IMR-90 (cell line): ENCODE results near the gene YARS2. TPM values are rescaled to one million over a fixed set of nuclear protein-coding genes. Genes with fewer than 3 reads are reported as not detected.

Experiments used
- ATAC-seq: fragments of 200-7000 bp; cut with Tn5 transposase; 2 replicates; pipeline ENCODE4 v1.9.1; 2020; ENCODE audit warnings: low read depth, mild to moderate bottlenecking, moderate library complexity
- BruUV-seq: library from RNA; stranded (reverse); fragments of 400-500 nt; replicated peaks from 2 replicates; lab custom pipeline; 2021; lab: Mats Ljungman, UMichigan
- CTCF ChIA-PET: fragments of 300-600 bp; formaldehyde crosslinking; extraction: SDS; loops from one replicate; lab custom pipeline; 2021; ENCODE audit warnings: antibody characterized with exemption; lab: Yijun Ruan, JAX
- POLR2A ChIA-PET: fragments of 300-600 bp; sonication (Branson Sonifier 250); formaldehyde crosslinking; loops from one replicate; lab custom pipeline; 2022; ENCODE audit warnings: antibody characterized with exemption; ENCODE audit not compliant: unreplicated experiment; lab: Charles Lee
- DNase-seq: peaks from one replicate; pipeline ENCODE4 v3.0.0; 2013
- H2AFZ ChIP-seq: replicated peaks from 2 replicates; pipeline ENCODE3; 2013; ENCODE audit warnings: low read length, mild to moderate bottlenecking; ENCODE audit not compliant: poor library complexity
- H2AK5ac ChIP-seq: 2 replicates; pipeline ENCODE4 v1.6.1; 2013; ENCODE audit warnings: low read depth, low read length, inconsistent platforms
- H2AK9ac ChIP-seq: replicated peaks from 2 replicates; pipeline ENCODE3; 2013; ENCODE audit warnings: mild to moderate bottlenecking, low read depth, low read length, moderate library complexity; ENCODE audit not compliant: poor library complexity
- H2BK120ac ChIP-seq: 2 replicates; pipeline ENCODE4 v1.6.1; 2013; ENCODE audit warnings: low read depth, low read length, inconsistent platforms
- H2BK15ac ChIP-seq: 3 replicates; pipeline ENCODE4 v1.6.1; 2013; ENCODE audit warnings: low read depth, low read length, inconsistent platforms
- H2BK20ac ChIP-seq: 2 replicates; pipeline ENCODE4 v1.6.1; 2013; ENCODE audit warnings: low read depth, mild to moderate bottlenecking, inconsistent platforms, low read length, moderate library complexity
- H2BK5ac ChIP-seq: 2 replicates; pipeline ENCODE4 v1.6.1; 2013; ENCODE audit warnings: mild to moderate bottlenecking, low read depth, low read length, inconsistent platforms; ENCODE audit not compliant: poor library complexity, severe bottlenecking
- H3K14ac ChIP-seq: replicated peaks from 2 replicates; pipeline ENCODE4 v1.6.1; 2013; ENCODE audit warnings: low read depth, low read length, inconsistent platforms
- H3K18ac ChIP-seq: 2 replicates; pipeline ENCODE4 v1.6.1; 2013; ENCODE audit warnings: low read depth, low read length, control low read depth
- H3K23ac ChIP-seq: 2 replicates; pipeline ENCODE4 v1.6.1; 2013; ENCODE audit warnings: low read depth, low read length, inconsistent platforms
- H3K27ac ChIP-seq: 2 replicates; pipeline ENCODE4 v1.5.1; 2013; ENCODE audit warnings: mild to moderate bottlenecking, control low read depth, low read length; ENCODE audit not compliant: insufficient read depth
- H3K27me3 ChIP-seq: 2 replicates; pipeline ENCODE4 v1.6.1; 2013; ENCODE audit warnings: low read length; ENCODE audit not compliant: control insufficient read depth, insufficient read depth
- H3K36me3 ChIP-seq: 2 replicates; pipeline ENCODE4 v1.6.1; 2013; ENCODE audit warnings: low read length, mixed read lengths; ENCODE audit not compliant: control insufficient read depth, insufficient read depth
- H3K4ac ChIP-seq: 2 replicates; pipeline ENCODE4 v1.6.1; 2013; ENCODE audit warnings: low read depth, low read length, inconsistent platforms
- H3K4me1 ChIP-seq: 2 replicates; pipeline ENCODE4 v1.6.1; 2013; ENCODE audit warnings: low read length, mixed read lengths; ENCODE audit not compliant: control insufficient read depth, insufficient read depth
- H3K4me2 ChIP-seq: 2 replicates; pipeline ENCODE4 v1.6.1; 2013; ENCODE audit warnings: low read depth, mild to moderate bottlenecking, control low read depth, low read length, moderate library complexity
- H3K4me3 ChIP-seq: 2 replicates; pipeline ENCODE4 v1.5.1; 2013; ENCODE audit warnings: low read depth, mild to moderate bottlenecking, control low read depth, low read length, moderate library complexity; ENCODE audit not compliant: insufficient read depth
- H3K56ac ChIP-seq: 2 replicates; pipeline ENCODE4 v1.6.1; 2013; ENCODE audit warnings: low read length, inconsistent platforms; ENCODE audit not compliant: insufficient read depth; ENCODE audit errors: extremely low read depth
- H3K79me1 ChIP-seq, 2 experiments: 2 replicates each; pipeline ENCODE4 v1.6.1; 2013; ENCODE audit warnings: low read length in 2 of 2, inconsistent platforms in 1 of 2, low read depth in 1 of 2
- H3K9ac ChIP-seq: 2 replicates; pipeline ENCODE4 v1.6.1; 2013; ENCODE audit warnings: low read depth, low read length, control low read depth
- H3K9me1 ChIP-seq: 2 replicates; pipeline ENCODE4 v1.6.1; 2013; ENCODE audit warnings: low read length, inconsistent platforms; ENCODE audit not compliant: insufficient read depth
- H3K9me3 ChIP-seq: 2 replicates; pipeline ENCODE4 v1.6.1; 2013; ENCODE audit warnings: low read length; ENCODE audit not compliant: control insufficient read depth, insufficient read depth
- H4K20me1 ChIP-seq: 2 replicates; pipeline ENCODE4 v1.6.1; 2013; ENCODE audit warnings: low read length, inconsistent platforms; ENCODE audit not compliant: insufficient read depth
- H4K5ac ChIP-seq: 2 replicates; pipeline ENCODE4 v1.6.1; 2013; ENCODE audit warnings: mild to moderate bottlenecking, low read depth, low read length, control low read depth
- H4K8ac ChIP-seq, 2 experiments: 2 replicates each; pipeline ENCODE4 v1.6.1; 2013; ENCODE audit warnings: low read depth in 2 of 2, low read length in 2 of 2, control low read depth in 1 of 2, inconsistent platforms in 1 of 2
- H4K91ac ChIP-seq: 2 replicates; pipeline ENCODE4 v1.6.1; 2013; ENCODE audit warnings: low read depth, low read length, inconsistent platforms; ENCODE audit not compliant: insufficient read depth
- CEBPB ChIP-seq: IDR thresholded peaks from 2 replicates; pipeline ENCODE4 v1.6.1; 2012; ENCODE audit warnings: low read depth, low read length, improper control_type of control experiment
- CHD1 ChIP-seq: IDR thresholded peaks from 2 replicates; pipeline ENCODE4 v1.6.1; 2012; ENCODE audit warnings: low read depth, low read length, improper control_type of control experiment
- CTCF ChIP-seq: conservative IDR thresholded peaks from 2 replicates; pipeline ENCODE4 v1.5.1; 2012; ENCODE audit warnings: mild to moderate bottlenecking, low read depth, low read length, improper control_type of control experiment
- FOS ChIP-seq: fragments of 150-350 bp; IDR thresholded peaks from 2 replicates; pipeline ENCODE4 v1.6.1; 2016; ENCODE audit warnings: low read depth, low read length
- MAFK ChIP-seq: IDR thresholded peaks from 2 replicates; pipeline ENCODE4 v1.6.1; 2012; ENCODE audit warnings: low read depth, low read length, improper control_type of control experiment
- MAZ ChIP-seq: IDR thresholded peaks from 2 replicates; pipeline ENCODE4 v1.6.1; 2012; ENCODE audit warnings: low read depth, mild to moderate bottlenecking, low read length, improper control_type of control experiment, moderate library complexity, borderline replicate concordance
- MXI1 ChIP-seq: IDR thresholded peaks from 2 replicates; pipeline ENCODE4 v1.6.1; 2012; ENCODE audit warnings: low read depth, mild to moderate bottlenecking, low read length, moderate library complexity, borderline replicate concordance
- NFE2L2 ChIP-seq: fragments of 150-350 bp; IDR thresholded peaks from 2 replicates; pipeline ENCODE4 v1.6.1; 2016; ENCODE audit warnings: low read depth, mild to moderate bottlenecking, low read length
- RAD21 ChIP-seq: IDR thresholded peaks from 2 replicates; pipeline ENCODE4 v1.6.1; 2012; ENCODE audit warnings: low read length, improper control_type of control experiment
- RCOR1 ChIP-seq: IDR thresholded peaks from 2 replicates; pipeline ENCODE4 v1.6.1; 2012; ENCODE audit warnings: mild to moderate bottlenecking, low read length, improper control_type of control experiment; ENCODE audit not compliant: insufficient replicate concordance
- RFX5 ChIP-seq: IDR thresholded peaks from 2 replicates; pipeline ENCODE4 v1.8.0; 2012; ENCODE audit warnings: low read depth, mild to moderate bottlenecking, low read length, moderate library complexity
- SMC3 ChIP-seq: fragments of 150-350 bp; IDR thresholded peaks from 2 replicates; pipeline ENCODE4 v1.6.1; 2016; ENCODE audit warnings: low read depth, mild to moderate bottlenecking, antibody characterized with exemption, low read length, moderate library complexity
- USF2 ChIP-seq: fragments of 150-350 bp; IDR thresholded peaks from 2 replicates; pipeline ENCODE4 v1.6.1; 2017; ENCODE audit warnings: mild to moderate bottlenecking, antibody characterized with exemption, low read length, low read depth
- WGBS, 2 experiments: methylation state at CpG; one replicate each; pipeline versions ENCODE4 v1.1.5 to v1.1.7; 2013; ENCODE audit warnings: missing lambda C conversion rate in 2 of 2; ENCODE audit not compliant: insufficient read length in 1 of 2; ENCODE audit errors: extremely low coverage in 2 of 2; 5-methylcytosine and 5-hydroxymethylcytosine counted together
- dilution Hi-C: fragments of 300-500 bp; cut with HindIII; formaldehyde crosslinking; loops from one replicate; pipeline ENCODE4 v1.14.3; 2018; ENCODE audit warnings: low sequenced_read_pairs; ENCODE audit not compliant: unreplicated experiment
- in situ Hi-C: fragments of 300-500 bp; cut with MboI; formaldehyde crosslinking; loops from 3 replicates; pipeline ENCODE4 v1.14.3; 2019; ENCODE audit warnings: low sequenced_read_pairs, inconsistent platforms, mixed read lengths
- intact Hi-C: fragments of 100-400 bp; cut with micrococcal nuclease; formaldehyde crosslinking; loops from 2 replicates; pipeline ENCODE4 v1.10.0; 2022
- polyA plus RNA-seq, 3 experiments: library from polyadenylated mRNA; depleted of rRNA; stranded (reverse); fragments of >200 nt; gene quantifications; 2 replicates each; pipeline ENCODE4 v1.2.3, GENCODE V29; 2012; ENCODE audit warnings: low replicate concordance in 1 of 3
- total RNA-seq: library from RNA; depleted of rRNA; stranded (reverse); fragments of >200 nt; gene quantifications from 2 replicates; pipeline ENCODE4 v1.2.3, GENCODE V29; 2012
- TF ChIP-seq, protein P1 (sequence below): fragments of 150-350 bp; IDR thresholded peaks from 2 replicates; pipeline ENCODE4 v1.6.1; 2016; ENCODE audit warnings: low read depth, mild to moderate bottlenecking, low read length, moderate library complexity, borderline replicate concordance

Gene YARS2
- total and polyA plus RNA-seq, 2 of the 4 experiments (the other 2 are of a cell fraction): 15.3 to 26.9 TPM

- no peak overlapping the region for H2BK20ac ChIP-seq
- no peak overlapping the region for H3K4me2 ChIP-seq
- no peak for ATAC-seq
- no peak overlapping the region for H4K8ac ChIP-seq
- in situ Hi-C loops (no loop called here), dilution Hi-C loops (no loop called here), intact Hi-C loops (no loop called here)
- no peaks in the 10 kb centered on the region for H3K4me1 ChIP-seq
- no peak overlapping the region for H2BK120ac ChIP-seq
- H3K14ac ChIP-seq: no peak overlapping the region
- H3K36me3 ChIP-seq: no peaks in the 10 kb centered on the region
- H3K9ac ChIP-seq: no peak overlapping the region
- H4K91ac ChIP-seq: no peak overlapping the region
- no peaks in the 10 kb centered on the region for H3K9me1 ChIP-seq
- no peak overlapping the region for H3K4me3 ChIP-seq
- H3K23ac ChIP-seq: no peak overlapping the region
- H4K20me1 ChIP-seq: no peaks in the 10 kb centered on the region
- no peak overlapping the region for H3K18ac ChIP-seq
- no peak overlapping the region for H3K56ac ChIP-seq
- CTCF ChIA-PET: no interaction called here
- no peak overlapping the region for H2BK15ac ChIP-seq
- no peak overlapping the region for H3K27ac ChIP-seq
- 0% methylated on average over 1 of the region's 2 CpGs; no CpG with 5 or more reads in 1 of the 2 experiments for WGBS, 2 experiments
- H4K5ac ChIP-seq: no peak overlapping the region
- no peak overlapping the region for H3K4ac ChIP-seq
- no peaks in the 10 kb centered on the region for H3K9me3 ChIP-seq
- H2AK9ac ChIP-seq: no peak overlapping the region
- POLR2A ChIA-PET: no interaction called here
- no peak for TF ChIP-seq RAD21
- no peak for TF ChIP-seq MAZ
- no peak for TF ChIP-seq CTCF
- TF ChIP-seq CEBPB: no peak
- no peak for TF ChIP-seq CHD1
- no peak for TF ChIP-seq FOS
- TF ChIP-seq USF2: no peak
- no peak for TF ChIP-seq NFE2L2
- no peak for TF ChIP-seq MXI1
- TF ChIP-seq MAFK: no peak
- TF ChIP-seq SMC3: no peak
- no peak for TF ChIP-seq RCOR1
- TF ChIP-seq, protein P1, sequence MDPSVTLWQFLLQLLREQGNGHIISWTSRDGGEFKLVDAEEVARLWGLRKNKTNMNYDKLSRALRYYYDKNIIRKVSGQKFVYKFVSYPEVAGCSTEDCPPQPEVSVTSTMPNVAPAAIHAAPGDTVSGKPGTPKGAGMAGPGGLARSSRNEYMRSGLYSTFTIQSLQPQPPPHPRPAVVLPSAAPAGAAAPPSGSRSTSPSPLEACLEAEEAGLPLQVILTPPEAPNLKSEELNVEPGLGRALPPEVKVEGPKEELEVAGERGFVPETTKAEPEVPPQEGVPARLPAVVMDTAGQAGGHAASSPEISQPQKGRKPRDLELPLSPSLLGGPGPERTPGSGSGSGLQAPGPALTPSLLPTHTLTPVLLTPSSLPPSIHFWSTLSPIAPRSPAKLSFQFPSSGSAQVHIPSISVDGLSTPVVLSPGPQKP: no peak
- no peak for TF ChIP-seq RFX5
- H2BK5ac ChIP-seq: no peak overlapping the region
- H3K27me3 ChIP-seq: no peaks in the 10 kb centered on the region
- BruUV-seq: no TSS peak
- no peak overlapping the region for H2AK5ac ChIP-seq
- H2AFZ ChIP-seq: no peak overlapping the region
- no peaks in the 10 kb centered on the region for H3K79me1 ChIP-seq
- DNase-seq: no peak
Measured at GRCh38 chr12:32789916-32790315, 34.2 kb upstream of the YARS2 start.
